Vagina (tissue), 2 donors: ENCODE results near the gene S100A9. TPM values are rescaled to one million over a fixed set of nuclear protein-coding genes. Genes with fewer than 3 reads are reported as not detected.

ENCODE experiments used
- DNase-seq, 2 donors: peaks; one replicate each; pipeline ENCODE4 v3.0.0-alpha.2; 2017; ENCODE audit errors: extremely low spot score in 2 of 2
- H3K27ac ChIP-seq: fragments of 200-600 bp; sonication (generic); one replicate; pipeline ENCODE4 v1.5.1; 2019
- H3K27me3 ChIP-seq: fragments of 200-600 bp; sonication (generic); one replicate; pipeline ENCODE4 v1.5.1; 2019
- H3K36me3 ChIP-seq, 2 donors: fragments of 200-600 bp; sonication (generic); one replicate each; pipeline ENCODE4 v1.5.1; 2017 to 2019
- H3K4me1 ChIP-seq: fragments of 200-600 bp; sonication (generic); one replicate; pipeline ENCODE4 v1.5.1; 2019
- H3K4me3 ChIP-seq, 2 donors: fragments of 200-600 bp; sonication (generic); 1 replicate in 1 of 2; 2 replicates in 1 of 2; pipeline ENCODE4 v1.5.1; 2016 to 2019
- H3K9me3 ChIP-seq: fragments of 200-600 bp; sonication (generic); one replicate; pipeline ENCODE4 v1.5.1; 2019
- CTCF ChIP-seq, 3 experiments: fragments of 450-650 bp in 2 of 3; fragments of 200-600 bp in 1 of 3; sonication (generic) in 1 of 3; IDR thresholded peaks; one replicate each; pipeline ENCODE4 v1.5.1; 2017 to 2019; ENCODE audit warnings: antibody characterized with exemption in 3 of 3, mild to moderate bottlenecking in 2 of 3, moderate library complexity in 2 of 3
- POLR2A ChIP-seq, 2 donors: fragments of 450-650 bp; IDR thresholded peaks; one replicate each; pipeline ENCODE4 v1.6.1; 2017; ENCODE audit warnings: antibody characterized with exemption in 2 of 2, mild to moderate bottlenecking in 2 of 2, moderate library complexity in 2 of 2
- POLR2AphosphoS5 ChIP-seq, 2 donors: sonication (generic); formaldehyde crosslinking; IDR thresholded peaks; one replicate each; pipeline ENCODE4 v1.9.0; 2017; ENCODE audit warnings: antibody characterized with exemption in 2 of 2, mild to moderate bottlenecking in 2 of 2, low read depth in 1 of 2; ENCODE audit not compliant: insufficient read depth in 1 of 2
- intact Hi-C: fragments of 100-400 bp; cut with DNase I; formaldehyde crosslinking; loops from one replicate; pipeline ENCODE4 v1.15.1; 2023
- total RNA-seq: library from RNA; depleted of rRNA; stranded (reverse); fragments of >200 nt; gene quantifications from one replicate; pipeline ENCODE4 v1.2.3, GENCODE V29; 2016

Gene S100A9
- total RNA-seq, 1 donor from 2014 or later: 4,658 TPM

- peak in 1 of 2 donors; percentile 11 for DNase-seq
- Histone ChIP-seq H3K4me3 (no peak overlapping the region), H3K4me1 (no peaks in the 10 kb centered on the region), H3K27ac (no peak overlapping the region), H3K9me3 (no peaks in the 10 kb centered on the region), H3K27me3 (no peaks in the 10 kb centered on the region), H3K36me3 (no peaks in the 10 kb centered on the region)
- TF ChIP-seq POLR2AphosphoS5 (IDR thresholded peaks at IDR 0.05; ENCODE audit: insufficient read depth in 1 of 2, low read depth in 1 of 2) (no peak), POLR2A (IDR thresholded peaks at IDR 0.05) (no peak), CTCF (IDR thresholded peaks at IDR 0.05) (no peak)
- intact Hi-C loops: no loop called here
These were observed 15.5 kb upstream of the S100A9 start for GRCh38 chr1:153342178-153342577.

- TF ChIP-seq POLR2AphosphoS5 (IDR thresholded peaks at IDR 0.05; ENCODE audit: insufficient read depth in 1 of 2, low read depth in 1 of 2) (no peak), POLR2A (IDR thresholded peaks at IDR 0.05) (no peak), CTCF (IDR thresholded peaks at IDR 0.05) (no peak)
- peak; percentile 43 to 49 for DNase-seq
- H3K4me1 ChIP-seq: no peaks in the 10 kb centered on the region
- H3K36me3 ChIP-seq: no peaks in the 10 kb centered on the region
- H3K4me3 ChIP-seq: no peak overlapping the region
- intact Hi-C loops: no loop called here
- H3K27ac ChIP-seq: no peak overlapping the region
- no peaks in the 10 kb centered on the region for H3K9me3 ChIP-seq
- no peaks in the 10 kb centered on the region for H3K27me3 ChIP-seq
These were observed 14.5 kb upstream of the S100A9 start for GRCh38 chr1:153343040-153343681.

GRCh38 chr1:153343811-153344717 lies 13.6 kb upstream of the S100A9 start:
- Histone ChIP-seq H3K9me3 (no peaks in the 10 kb centered on the region), H3K4me1 (no peaks in the 10 kb centered on the region), H3K27ac (no peak overlapping the region), H3K27me3 (no peaks in the 10 kb centered on the region), H3K36me3 (no peaks in the 10 kb centered on the region), H3K4me3 (no peak overlapping the region)
- no peak for TF ChIP-seq CTCF (IDR thresholded peaks at IDR 0.05)
- TF ChIP-seq POLR2AphosphoS5 (IDR thresholded peaks at IDR 0.05; ENCODE audit: insufficient read depth in 1 of 2, low read depth in 1 of 2): no peak
- TF ChIP-seq POLR2A (IDR thresholded peaks at IDR 0.05): no peak
- intact Hi-C loops: no loop called here
- peak; percentile 64 to 72 for DNase-seq

- H3K36me3 ChIP-seq: no peaks in the 10 kb centered on the region
- H3K4me3 ChIP-seq: no peak overlapping the region
- no peaks in the 10 kb centered on the region for H3K4me1 ChIP-seq
- peak in 1 of 2 donors; percentile 31 for DNase-seq
- intact Hi-C loops: no loop called here
- no peaks in the 10 kb centered on the region for H3K27me3 ChIP-seq
- no peaks in the 10 kb centered on the region for H3K9me3 ChIP-seq
- TF ChIP-seq POLR2AphosphoS5 (IDR thresholded peaks at IDR 0.05; ENCODE audit: insufficient read depth in 1 of 2, low read depth in 1 of 2): no peak
- TF ChIP-seq POLR2A (IDR thresholded peaks at IDR 0.05): no peak
- no peak for TF ChIP-seq CTCF (IDR thresholded peaks at IDR 0.05)
- H3K27ac ChIP-seq: no peak overlapping the region
These were observed 13.0 kb upstream of the S100A9 start for GRCh38 chr1:153344718-153345025.
